H1 (cell line): Measurements from ENCODE around the gene RASL10A.

Experiments
- BRCA1 ChIP-seq: IDR thresholded peaks from 2 replicates; pipeline ENCODE4 v1.6.1; 2012; ENCODE audit warnings: low read depth, low read length, improper control_type of control experiment
- CEBPB ChIP-seq: IDR thresholded peaks from 2 replicates; pipeline ENCODE4 v1.6.1; 2012; ENCODE audit warnings: low read depth, low read length
- EZH2 ChIP-seq: fragments of 200-600 bp; sonication (generic); IDR thresholded peaks from 2 replicates; pipeline ENCODE4 v1.7.1; 2012; ENCODE audit warnings: low read depth, mild to moderate bottlenecking, moderate library complexity, low read length, inconsistent platforms; ENCODE audit not compliant: severe bottlenecking
- POLR2A ChIP-seq, 2 experiments: IDR thresholded peaks; 1 replicate in 1 of 2; 2 replicates in 1 of 2; pipeline ENCODE4 v1.6.1; 2011; ENCODE audit warnings: low read depth in 2 of 2, low read length in 2 of 2, mild to moderate bottlenecking in 2 of 2; ENCODE audit errors: control extremely low read depth in 1 of 2
- POLR2AphosphoS5 ChIP-seq: IDR thresholded peaks from 2 replicates; pipeline ENCODE4 v1.6.1; 2011; ENCODE audit warnings: low read depth, low read length
- TAF1 ChIP-seq: IDR thresholded peaks from 2 replicates; pipeline ENCODE4 v1.6.1; 2011; ENCODE audit warnings: mild to moderate bottlenecking, low read depth, low read length
- TEAD4 ChIP-seq: IDR thresholded peaks from 2 replicates; pipeline ENCODE4 v1.6.1; 2012; ENCODE audit warnings: low read depth, low read length, inconsistent platforms, mixed read lengths
- YY1 ChIP-seq: IDR thresholded peaks from 2 replicates; pipeline ENCODE4 v1.6.1; 2011; ENCODE audit warnings: low read depth, mild to moderate bottlenecking, low read length
- TF ChIP-seq, protein P1 (sequence below): IDR thresholded peaks from 2 replicates; pipeline ENCODE4 v1.6.1; 2012; ENCODE audit warnings: low read length, inconsistent platforms
- TF ChIP-seq, protein P2 (sequence below), 3 experiments: IDR thresholded peaks; 1 replicate in 2 of 3; 2 replicates in 1 of 3; pipeline versions ENCODE4 v1.5.1 to v1.6.1; 2011; ENCODE audit warnings: low read length in 3 of 3, mild to moderate bottlenecking in 3 of 3, inconsistent platforms in 2 of 3, low read depth in 1 of 3, moderate library complexity in 1 of 3; ENCODE audit not compliant: insufficient read depth in 1 of 3; ENCODE audit errors: control extremely low read depth in 1 of 3
- TF ChIP-seq, protein P3 (sequence below): IDR thresholded peaks from 2 replicates; pipeline ENCODE4 v1.6.1; 2012; ENCODE audit warnings: inconsistent platforms
- TF ChIP-seq, protein P4 (sequence below): IDR thresholded peaks from 2 replicates; pipeline ENCODE4 v1.6.1; 2012; ENCODE audit warnings: inconsistent platforms

DNA sequence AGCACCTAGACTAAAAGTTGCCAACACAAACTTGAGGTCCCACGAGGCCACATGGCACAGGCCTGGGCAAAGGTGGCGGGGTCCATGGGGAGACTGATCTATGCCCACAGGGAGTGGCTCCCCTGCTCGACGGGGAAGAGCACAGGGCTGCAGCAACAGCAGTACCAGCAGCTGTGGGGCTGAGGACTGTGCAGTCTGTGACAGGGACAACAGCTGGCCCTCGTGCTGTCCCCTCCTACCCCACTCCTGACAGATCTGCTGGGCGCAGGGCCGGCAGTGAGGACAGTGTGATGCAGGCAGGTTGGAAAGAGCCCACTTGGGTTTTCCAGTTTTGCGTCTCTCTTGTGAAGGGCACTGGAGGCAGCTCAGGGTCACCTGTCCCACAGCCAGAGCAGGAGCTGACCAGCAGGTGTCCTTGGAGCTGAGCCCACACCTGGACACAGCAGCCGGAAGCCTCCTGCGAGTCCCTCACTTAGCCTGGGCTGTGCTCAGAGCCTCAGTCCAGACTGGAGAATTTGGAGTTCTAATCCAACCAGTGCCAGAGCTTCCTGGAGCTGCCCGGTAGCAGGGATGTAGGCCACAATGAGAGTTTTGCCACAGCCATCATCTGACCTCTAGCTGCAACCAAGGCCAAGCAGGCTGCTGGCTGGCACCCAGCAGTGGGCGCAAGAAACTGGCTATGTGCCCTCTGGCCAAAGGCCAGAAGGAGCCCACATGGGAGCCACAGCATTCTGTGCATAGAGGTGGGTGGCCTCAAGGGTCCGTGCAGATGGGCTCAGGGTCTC, 12.6 kb downstream of the RASL10A start:
- TF ChIP-seq, protein P1, sequence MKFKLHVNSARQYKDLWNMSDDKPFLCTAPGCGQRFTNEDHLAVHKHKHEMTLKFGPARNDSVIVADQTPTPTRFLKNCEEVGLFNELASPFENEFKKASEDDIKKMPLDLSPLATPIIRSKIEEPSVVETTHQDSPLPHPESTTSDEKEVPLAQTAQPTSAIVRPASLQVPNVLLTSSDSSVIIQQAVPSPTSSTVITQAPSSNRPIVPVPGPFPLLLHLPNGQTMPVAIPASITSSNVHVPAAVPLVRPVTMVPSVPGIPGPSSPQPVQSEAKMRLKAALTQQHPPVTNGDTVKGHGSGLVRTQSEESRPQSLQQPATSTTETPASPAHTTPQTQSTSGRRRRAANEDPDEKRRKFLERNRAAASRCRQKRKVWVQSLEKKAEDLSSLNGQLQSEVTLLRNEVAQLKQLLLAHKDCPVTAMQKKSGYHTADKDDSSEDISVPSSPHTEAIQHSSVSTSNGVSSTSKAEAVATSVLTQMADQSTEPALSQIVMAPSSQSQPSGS, result no peak
- TF ChIP-seq POLR2A (IDR thresholded peaks at IDR 0.05; ENCODE audit: control extremely low read depth in 1 of 2, low read depth in 2 of 2, low read length in 2 of 2) (no peak), TEAD4 (no peak), POLR2AphosphoS5 (no peak), TAF1 (no peak), EZH2 (no peak), YY1 (no peak), BRCA1 (no peak), CEBPB (no peak)
- TF ChIP-seq, protein P2, sequence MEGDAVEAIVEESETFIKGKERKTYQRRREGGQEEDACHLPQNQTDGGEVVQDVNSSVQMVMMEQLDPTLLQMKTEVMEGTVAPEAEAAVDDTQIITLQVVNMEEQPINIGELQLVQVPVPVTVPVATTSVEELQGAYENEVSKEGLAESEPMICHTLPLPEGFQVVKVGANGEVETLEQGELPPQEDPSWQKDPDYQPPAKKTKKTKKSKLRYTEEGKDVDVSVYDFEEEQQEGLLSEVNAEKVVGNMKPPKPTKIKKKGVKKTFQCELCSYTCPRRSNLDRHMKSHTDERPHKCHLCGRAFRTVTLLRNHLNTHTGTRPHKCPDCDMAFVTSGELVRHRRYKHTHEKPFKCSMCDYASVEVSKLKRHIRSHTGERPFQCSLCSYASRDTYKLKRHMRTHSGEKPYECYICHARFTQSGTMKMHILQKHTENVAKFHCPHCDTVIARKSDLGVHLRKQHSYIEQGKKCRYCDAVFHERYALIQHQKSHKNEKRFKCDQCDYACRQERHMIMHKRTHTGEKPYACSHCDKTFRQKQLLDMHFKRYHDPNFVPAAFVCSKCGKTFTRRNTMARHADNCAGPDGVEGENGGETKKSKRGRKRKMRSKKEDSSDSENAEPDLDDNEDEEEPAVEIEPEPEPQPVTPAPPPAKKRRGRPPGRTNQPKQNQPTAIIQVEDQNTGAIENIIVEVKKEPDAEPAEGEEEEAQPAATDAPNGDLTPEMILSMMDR (IDR thresholded peaks at IDR 0.05; ENCODE audit: control extremely low read depth in 1 of 3, insufficient read depth in 1 of 3, low read depth in 1 of 3, low read length in 3 of 3), result no peak
- TF ChIP-seq, protein P3, sequence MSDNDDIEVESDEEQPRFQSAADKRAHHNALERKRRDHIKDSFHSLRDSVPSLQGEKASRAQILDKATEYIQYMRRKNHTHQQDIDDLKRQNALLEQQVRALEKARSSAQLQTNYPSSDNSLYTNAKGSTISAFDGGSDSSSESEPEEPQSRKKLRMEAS, result no peak
- TF ChIP-seq, protein P4, sequence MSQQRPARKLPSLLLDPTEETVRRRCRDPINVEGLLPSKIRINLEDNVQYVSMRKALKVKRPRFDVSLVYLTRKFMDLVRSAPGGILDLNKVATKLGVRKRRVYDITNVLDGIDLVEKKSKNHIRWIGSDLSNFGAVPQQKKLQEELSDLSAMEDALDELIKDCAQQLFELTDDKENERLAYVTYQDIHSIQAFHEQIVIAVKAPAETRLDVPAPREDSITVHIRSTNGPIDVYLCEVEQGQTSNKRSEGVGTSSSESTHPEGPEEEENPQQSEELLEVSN, result no peak
